CD4-positive, alpha-beta T cell treated with Interleukin-4 for 4 hours (primary cell): ENCODE results near the gene CLSTN1.

Experiments used
- DNase-seq: peaks from one replicate; pipeline ENCODE4 v3.0.0-alpha.2; 2020

The CLSTN1 gene

DNA sequence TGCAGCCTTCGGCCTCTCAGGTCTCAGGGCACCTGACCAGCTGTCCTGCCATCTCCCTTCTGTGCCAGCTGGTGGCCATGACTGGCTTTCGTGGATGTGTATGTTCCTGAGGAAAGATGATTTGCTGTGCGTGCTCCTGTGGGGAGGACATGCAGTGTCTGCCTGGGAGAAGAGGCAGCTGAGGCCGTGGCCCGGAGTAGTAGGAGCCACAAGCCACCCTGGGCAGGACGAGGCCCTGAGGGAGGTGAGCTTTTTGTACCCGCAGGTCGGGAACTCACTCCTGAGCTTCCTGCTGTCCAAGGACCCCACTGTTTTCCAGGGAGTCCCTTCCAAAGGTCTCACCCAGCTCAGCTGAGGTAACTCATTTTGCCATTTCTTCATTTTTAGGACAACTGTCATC, 113.7 kb downstream of the CLSTN1 start:
- DNase-seq, result no peak

DNA sequence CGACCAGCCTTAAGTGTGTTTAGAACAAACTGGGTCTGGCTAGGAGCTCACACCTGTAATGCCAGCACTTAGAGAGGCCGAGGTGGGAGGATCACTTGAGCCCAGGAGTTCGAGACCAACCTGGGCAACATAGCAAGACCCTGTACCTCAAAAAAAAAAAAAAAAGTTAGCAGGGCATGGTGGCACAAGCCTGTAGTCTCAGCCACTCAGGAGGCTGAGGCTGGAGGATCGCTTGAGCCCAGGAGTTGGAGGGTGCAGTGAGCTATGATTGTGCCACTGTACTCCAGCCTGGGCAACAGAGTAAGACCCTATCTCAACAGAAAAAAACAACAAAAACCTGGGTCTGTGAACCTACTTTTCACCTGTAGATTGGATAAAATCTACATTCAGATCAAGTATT, 117.6 kb downstream of the CLSTN1 start:
- no peak for DNase-seq

DNA sequence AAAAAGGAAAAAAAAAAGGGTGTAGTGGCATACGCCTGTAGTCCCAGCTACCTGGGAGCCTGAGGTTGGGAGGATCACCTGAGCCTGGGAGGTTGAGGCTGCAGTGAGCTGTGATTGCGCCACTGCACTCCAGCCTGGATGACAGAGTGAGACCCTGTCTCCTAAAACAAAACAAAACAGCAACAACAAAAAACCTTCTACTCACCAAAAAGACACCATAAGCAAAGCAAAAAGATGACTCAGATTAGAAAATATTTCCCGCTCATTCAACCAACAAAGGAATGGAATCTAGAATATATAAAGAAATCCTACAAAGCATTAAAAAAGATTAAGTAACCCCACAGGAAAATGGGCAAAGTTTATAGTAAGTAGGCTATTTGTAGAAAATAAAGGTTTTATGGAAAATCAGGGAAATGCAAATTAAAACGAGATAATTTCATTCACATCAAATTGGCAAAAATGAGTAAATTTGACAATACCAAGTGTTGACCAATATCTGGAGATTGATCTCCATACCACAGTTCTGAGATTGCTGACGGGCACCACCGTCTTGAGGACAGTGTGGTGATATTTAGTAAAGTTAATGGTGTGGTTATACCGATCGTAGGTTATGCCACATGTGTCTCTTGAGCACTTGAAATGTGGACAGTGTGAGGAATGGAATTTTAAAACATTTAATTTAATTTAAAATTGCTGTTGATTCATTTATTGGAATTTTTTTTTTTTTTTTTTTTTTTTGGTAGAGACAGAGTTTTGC, 118.2 kb downstream of the CLSTN1 start:
- DNase-seq, result no peak

DNA sequence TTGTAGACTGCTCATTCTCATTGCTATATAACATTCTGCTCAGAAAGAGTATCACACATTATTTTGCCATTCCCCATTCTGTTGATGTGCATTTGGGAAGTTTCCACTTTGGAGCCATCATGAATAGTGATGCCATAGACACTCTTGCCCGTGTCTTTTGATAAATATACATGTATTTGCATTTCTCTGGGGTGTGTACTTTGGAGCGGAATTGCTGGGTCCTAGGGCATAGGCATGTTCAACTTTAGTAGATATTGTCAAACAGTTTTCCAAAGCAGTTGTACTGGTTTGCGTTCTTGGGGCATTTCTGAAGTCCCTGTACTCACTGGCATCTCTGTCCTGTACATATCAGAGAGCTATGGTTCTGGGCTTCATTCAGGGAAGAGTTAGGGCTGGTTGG, 120.1 kb downstream of the CLSTN1 start:
- no peak for DNase-seq

DNA sequence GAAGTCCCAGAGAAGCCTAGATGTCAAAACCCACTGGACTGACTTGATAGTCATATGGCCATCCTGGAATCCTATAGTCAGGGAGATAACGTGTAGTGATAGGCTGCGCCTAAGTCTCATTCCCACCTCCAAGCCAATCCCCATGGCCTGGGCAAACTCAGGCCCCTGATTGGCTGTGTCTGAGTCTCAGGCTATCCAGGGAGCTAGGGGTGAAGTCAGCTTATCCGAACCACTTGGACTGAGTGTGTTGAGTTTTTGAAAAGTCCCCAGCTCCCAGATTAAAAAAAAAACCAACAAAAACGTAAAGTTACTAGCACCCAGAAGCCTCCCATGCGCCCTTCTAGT, 120.6 kb downstream of the CLSTN1 start:
- DNase-seq, result no peak

DNA sequence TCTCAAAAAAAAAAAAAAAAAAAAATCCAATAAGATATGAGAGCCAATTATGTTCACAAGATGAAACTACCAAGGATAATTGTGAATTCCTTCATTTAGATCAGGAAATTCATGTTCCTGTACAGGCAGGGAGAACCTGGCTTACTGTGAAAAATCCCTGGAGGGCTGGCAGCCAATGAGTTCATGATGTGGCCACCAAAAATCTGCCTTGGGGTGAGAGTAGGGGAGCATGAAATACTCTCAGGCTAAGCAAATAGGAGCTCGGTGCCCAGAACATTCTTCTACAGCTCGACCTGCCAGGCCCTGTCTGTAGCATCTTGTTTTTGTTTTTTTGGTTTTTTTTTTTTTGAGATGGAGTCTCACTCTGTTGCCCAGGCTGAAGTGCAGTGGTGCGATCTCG, 122.1 kb downstream of the CLSTN1 start:
- no peak for DNase-seq

DNA sequence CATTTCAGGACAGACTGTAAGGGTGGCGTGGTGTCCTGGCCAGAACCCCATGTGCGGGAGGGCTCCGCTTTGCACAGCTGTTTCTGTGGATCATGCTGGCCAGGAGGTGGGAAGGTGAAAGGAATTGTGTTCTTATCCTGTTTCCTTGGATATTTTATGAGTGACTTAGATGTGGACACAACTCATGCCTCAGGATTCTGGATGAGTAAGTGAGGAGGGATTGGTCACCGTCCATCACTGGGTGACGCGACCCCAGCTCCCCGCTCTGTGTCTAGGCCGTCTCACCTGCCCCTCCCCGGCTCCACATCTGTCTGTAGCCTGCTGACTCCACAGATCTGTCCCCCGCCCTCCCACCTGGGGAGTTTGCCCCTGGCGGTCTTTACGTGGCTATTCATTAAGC, 123.4 kb downstream of the CLSTN1 start:
- no peak for DNase-seq

DNA sequence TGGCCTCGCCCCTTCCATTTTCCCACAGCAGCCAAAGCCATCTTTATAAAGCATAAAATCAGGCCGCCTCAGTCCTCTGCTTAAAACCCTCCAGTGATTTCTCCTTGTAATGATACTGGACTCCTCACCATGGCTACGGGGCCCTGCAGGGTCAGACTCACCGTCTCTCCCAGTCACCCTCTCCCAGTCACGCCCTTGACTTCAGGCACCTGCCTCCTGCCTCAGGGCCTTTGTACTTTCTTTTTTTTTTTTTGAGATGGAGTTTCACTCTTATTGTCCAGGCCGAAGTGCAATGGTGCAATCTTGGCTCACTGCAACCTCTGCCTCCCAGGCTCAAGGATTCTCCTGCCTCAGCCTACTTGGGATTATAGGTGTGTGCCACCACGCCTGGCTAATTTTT, 124.4 kb downstream of the CLSTN1 start:
- DNase-seq, result no peak

DNA sequence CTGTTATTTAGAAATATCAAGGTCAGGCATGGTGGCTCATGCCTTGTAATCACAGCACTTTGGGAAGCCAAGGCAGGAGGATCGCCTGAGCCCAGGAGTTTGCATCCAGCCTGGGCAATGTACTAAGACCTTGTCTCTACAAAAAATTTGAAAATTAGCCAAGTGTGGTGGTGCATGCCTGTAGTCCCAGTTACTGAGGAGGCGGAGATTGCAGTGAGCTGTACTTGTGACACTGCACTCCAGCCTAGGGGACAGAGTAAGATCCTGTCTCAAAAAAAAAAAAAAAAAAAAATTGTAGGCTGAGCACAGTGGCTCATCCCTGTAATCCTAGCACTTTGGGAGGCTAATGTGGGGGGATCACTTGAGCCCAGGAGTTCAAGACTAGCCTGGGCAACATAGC, 127.0 kb downstream of the CLSTN1 start:
- no peak for DNase-seq

DNA sequence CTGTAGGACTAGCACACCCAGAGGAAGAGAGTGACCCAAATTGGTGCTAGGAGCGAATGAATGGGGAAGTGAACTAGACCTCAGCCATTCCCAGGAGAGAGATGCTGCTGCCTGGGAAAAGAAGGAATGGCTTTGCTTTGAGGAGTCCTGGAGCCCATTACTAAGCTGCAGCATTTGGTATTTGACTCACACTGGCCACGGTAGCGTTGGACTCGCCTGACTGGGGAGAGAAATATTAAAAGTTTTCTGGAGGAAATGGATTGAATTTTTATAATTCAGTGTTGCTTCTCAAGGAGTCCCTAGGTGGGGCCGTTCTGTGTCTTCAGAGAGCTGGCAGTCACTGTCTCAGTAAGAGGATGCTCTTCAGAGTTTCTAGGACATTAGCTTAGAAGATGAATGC, 132.1 kb downstream of the CLSTN1 start:
- DNase-seq, result no peak

DNA sequence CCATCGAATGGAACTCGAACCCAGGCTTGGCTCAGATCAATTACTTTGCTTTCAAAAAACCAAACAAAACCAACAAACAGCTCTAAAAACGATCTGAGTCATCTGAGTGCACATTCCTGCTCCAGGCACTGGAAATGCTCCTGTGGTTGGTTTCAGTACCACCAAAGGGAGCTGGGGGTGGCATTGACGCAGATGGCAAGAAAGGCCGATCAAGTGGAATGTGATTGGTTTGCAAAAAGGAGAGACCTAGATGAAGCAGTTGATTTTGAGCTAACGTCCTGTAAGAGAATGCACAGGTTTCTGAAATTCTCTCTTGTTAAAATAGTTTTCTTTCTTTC, 132.7 kb downstream of the CLSTN1 start:
- DNase-seq, result no peak

DNA sequence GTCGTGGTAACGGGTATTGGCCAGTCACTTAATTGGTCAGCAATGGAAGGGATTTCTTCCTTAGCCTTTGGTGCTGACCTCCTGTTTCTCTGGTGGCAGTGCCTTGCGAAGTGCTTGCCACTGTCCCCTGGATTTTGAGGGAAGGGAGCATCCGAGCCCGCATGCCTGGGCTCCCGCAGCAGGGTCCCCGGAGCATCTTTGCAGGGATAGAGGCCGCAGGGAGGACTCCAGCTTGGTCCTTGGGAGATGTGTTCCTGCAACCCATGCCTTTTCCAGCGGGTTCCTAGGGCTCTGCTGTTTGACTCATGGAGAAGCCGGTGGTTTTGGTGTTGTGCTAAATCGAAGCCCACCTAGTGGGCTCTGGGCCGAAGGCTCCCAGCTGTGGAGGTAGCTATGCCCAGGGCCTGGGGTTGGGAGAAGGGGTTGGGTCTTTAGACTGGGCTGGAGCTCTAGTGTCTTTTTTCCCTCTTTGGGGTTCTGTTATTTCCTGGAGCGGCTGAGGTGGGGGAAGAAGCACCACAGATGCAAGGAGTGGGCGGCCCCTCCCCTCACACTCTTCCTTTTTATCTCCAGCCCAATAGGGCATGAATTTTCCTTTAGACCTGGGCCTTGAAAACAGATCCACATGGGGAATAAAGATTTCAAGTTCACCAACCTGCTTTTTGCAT, 133.2 kb downstream of the CLSTN1 start:
- no peak for DNase-seq

DNA sequence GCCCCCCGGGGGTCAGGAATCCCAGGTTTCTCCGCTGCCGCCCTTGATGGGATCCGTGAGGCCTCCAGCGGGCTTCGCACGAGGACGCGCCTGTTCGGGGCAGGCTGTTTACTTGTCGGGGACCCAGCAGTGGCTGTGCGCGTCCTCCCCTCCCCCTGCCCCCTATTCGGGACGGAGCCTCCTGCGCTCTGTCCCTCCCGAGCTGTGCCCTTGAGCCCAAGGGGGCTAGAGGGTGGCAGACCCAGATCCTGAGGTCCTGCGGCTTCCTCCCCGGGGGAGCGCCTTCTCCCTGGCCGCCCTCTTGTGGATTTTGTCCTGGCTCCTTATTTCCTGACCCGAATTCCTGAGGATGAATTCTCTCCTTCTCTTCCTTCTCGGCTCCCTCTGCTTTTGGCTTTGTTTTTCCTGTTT, 133.8 kb downstream of the CLSTN1 start:
- no peak for DNase-seq

DNA sequence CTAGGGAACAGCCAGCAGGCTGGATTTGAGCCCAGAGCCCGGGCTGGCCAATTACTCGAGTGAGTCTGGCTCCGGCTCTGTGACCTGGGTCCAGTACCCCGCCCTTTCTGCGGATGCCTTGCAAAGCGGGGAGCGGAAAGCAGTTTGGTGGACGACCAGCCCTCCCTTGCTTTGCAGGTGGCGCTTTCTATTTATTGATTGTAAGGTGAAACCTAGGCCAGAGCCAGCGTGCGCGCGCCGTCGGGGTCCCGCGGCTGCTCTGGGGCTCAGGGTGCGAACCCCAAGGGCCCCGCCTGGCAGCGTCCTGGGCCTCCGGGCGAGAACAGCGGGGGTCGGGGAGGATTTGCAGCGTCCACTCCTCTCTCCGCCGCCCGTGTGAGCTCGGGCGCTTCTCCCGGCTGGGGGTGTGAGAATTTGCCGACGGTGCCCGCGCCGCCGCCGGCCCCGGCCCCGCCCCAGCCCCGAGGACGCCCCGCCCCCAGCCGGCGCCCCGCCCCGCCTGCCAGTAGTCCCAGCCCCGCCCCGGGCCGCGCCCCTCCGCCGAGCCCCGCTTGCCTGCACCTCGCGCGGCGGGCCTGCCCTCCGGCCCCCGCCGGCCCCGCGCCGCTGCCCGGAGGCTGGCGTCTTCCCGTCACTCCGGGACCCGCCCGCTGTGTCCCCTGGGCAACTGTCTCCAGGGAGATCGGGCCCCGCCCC, 134.6 kb downstream of the CLSTN1 start:
- peak; percentile 64 for DNase-seq

DNA sequence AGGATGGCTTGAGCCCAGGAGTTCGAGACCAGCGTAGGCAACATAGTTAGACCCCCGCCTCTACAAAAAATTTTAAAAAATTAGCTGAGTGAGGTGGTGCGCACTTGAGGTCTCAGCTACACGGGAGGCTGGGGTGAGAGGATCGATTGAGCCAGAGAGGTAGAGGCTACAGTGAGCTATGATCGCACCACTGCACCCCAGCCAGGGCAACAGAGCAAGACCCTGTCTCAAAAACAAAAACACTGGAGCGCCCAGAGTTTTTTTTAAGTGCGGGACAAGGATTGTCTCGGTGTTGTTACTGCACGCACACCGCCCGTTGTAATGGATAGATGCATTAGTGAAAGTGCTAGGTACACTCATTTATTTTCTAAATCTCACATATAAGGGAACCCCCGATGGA, 135.2 kb downstream of the CLSTN1 start:
- no peak for DNase-seq

DNA sequence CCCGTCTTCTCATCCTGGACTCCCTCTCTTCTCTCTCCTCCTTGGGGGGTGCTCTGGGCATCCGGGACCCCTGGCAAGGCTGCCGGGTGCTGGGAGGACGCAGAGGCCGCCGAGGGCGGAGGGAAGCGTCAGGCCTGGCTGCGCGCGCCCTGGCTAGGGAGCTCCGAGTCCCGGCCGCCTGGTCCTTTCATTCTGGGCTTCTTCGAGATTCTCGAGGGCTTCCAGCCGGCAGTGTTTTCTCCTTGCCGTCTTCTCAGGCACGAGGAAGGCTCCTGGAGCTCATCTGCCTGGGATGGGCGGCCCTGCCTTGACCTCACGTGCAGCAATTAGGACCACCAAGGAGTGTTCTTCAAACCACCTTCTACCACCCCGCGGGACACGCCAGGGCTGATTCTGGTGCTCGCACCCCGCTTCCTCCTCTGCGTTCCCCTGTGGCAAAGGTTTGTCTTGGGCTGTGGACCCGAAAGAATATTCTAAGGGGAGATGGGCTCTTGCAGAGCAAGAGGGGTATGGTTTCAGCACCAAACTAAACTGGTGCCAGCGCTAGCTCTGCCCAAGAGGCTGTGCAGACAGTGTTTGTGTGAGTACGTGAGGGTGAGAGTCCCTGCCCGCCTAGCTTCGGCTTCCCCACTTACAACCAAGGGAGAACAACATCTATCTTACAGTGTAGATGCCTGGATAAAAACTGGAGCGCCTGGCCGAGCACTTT, 135.7 kb downstream of the CLSTN1 start:
- DNase-seq, result no peak

DNA sequence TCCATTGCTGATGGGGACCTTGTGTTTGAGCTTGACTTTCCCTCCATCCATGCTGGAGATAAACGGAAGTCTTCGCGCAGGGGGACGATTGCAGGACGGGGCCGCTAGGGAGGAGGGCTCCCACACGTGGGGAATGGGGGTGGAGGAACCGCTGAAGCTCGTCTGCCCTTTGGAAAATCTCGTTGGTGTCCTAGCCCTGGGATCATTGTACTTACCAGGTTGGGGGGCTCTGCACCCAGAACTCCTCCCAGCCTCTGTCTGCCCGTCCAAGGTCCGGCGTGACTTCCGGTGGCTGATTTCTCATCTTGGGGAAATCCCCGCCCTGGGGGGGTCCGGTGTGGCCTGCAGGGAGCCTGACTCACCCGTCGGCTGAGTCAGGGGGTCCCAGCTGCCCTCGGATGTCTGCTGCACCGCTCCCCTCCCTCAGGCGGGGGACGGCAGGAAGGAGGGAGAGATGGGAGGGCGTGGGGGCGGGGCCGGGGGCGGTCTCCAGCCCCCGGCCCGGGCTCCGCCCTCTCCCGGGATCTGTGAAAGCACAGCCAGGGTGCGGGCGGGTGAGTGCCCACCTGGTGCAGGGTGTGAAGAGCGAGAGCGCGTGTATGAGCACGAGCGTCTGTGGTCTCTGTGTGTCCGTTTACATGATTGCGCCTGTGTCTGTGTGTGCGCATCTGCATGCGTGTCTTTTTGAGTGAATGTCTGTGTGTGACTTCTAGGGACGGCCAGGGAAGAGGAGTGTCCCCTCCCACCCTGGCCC, 136.5 kb downstream of the CLSTN1 start:
- DNase-seq, result peak; percentile 85

DNA sequence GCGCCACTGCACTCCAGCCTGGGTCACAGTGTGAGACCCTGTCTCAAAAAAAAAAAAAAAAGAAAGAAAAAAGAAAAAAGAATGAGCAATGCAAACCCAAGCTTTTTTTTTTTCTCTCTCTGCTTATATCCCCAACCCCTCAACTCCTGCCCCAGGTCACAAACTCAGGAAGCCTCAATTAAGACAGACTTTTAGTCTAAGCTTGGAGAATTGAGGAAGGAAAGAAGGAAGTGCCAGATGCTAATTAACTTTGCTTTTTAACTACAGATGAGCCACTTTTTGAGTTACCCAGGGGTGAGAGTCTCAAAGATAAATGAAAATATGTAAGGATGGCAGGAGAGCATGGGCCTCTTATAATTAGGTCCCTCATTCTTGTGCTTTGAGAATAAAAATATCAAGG, 139.0 kb downstream of the CLSTN1 start:
- no peak for DNase-seq

DNA sequence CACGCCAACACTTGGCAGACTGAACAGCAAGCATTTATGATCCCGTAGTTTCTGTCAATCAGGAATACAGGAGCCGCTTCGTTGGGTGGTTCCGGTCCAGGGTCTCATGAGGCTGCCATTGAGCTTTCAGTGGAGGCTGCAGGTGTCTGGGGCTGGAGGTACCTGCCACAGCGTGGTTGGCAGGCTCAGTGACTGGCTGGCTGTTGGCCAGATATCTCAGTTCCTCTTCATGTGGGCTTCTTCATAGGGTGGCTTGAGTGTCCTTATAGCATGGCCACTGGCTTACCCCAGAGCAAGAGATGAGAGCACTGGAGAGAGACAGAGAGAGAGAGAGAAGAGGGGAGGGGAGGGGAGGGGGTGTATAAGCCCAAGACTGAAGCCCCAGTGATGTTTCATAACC, 142.9 kb downstream of the CLSTN1 start:
- DNase-seq, result no peak

DNA sequence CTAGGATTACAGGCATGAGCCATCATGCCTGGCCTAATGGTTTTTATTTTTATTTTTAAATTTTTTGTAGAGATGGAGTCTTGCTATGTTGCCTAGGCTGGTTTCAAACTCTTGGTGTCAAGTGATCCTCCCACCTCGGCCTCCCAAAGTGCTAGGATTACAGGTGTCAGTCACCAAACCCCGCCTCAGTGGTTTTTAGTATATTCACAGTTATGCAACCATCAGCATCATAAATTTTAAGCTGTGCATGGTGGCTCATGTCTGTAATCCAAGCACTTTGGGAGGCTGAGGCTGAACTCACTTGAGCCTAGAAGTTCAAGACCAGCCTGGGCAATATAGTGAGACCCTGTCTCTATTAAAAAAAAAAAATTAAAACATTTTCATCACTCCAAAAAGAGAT, 143.7 kb downstream of the CLSTN1 start:
- DNase-seq, result no peak
